B cell (primary cell): ENCODE data around the gene PTCD1. TPM values are rescaled to one million over a fixed set of nuclear protein-coding genes. Genes with fewer than 3 reads are reported as not detected.

ENCODE experiments used
- ATAC-seq: fragments of 200-7000 bp; cut with Tn5 transposase; one replicate; pipeline ENCODE4 v1.10.0; 2021; ENCODE audit warnings: low read depth, mild to moderate bottlenecking, moderate number of reproducible peaks, moderate library complexity
- CTCF ChIA-PET: fragments of 350-600 bp; sonication (Branson Sonifier 250); formaldehyde crosslinking; loops from one replicate; lab custom pipeline; 2021; ENCODE audit warnings: antibody characterized with exemption, inconsistent platforms; lab: Charles Lee
- POLR2A ChIA-PET: fragments of 350-600 bp; sonication (Branson Sonifier 250); formaldehyde crosslinking; loops from one replicate; lab custom pipeline; 2021; ENCODE audit warnings: antibody characterized with exemption; lab: Charles Lee
- DNase-seq: peaks from one replicate; pipeline ENCODE4 v3.0.0; 2013
- H2AFZ ChIP-seq: 2 replicates; pipeline ENCODE4 v1.6.1; 2012; ENCODE audit warnings: mild to moderate bottlenecking, low read depth, low read length; ENCODE audit not compliant: insufficient read depth, poor library complexity, severe bottlenecking
- H3K27ac ChIP-seq, 2 donors: 1 replicate in 1 of 2; 2 replicates in 1 of 2; pipeline ENCODE4 v1.5.1; 2012 to 2013; ENCODE audit warnings: low read length in 2 of 2, mild to moderate bottlenecking in 2 of 2, moderate library complexity in 1 of 2
- H3K27me3 ChIP-seq, 4 experiments: fragments of 200-600 bp in 1 of 4; sonication (generic) in 1 of 4; replicated peaks in 1 of 4; 1 replicate in 2 of 4; 2 replicates in 2 of 4; pipeline versions ENCODE4 v1.6.1 to v1.7.0; 2013 to 2016; ENCODE audit warnings: low read length in 3 of 4, mild to moderate bottlenecking in 2 of 4, mixed read lengths in 1 of 4, moderate library complexity in 1 of 4; ENCODE audit not compliant: insufficient read depth in 4 of 4, control insufficient read depth in 3 of 4; ENCODE audit errors: control extremely low read depth in 1 of 4
- H3K36me3 ChIP-seq, 2 experiments: replicated peaks in 1 of 2; 1 replicate in 1 of 2; 2 replicates in 1 of 2; pipeline versions ENCODE4 v1.6.1 to v1.7.1; 2013; ENCODE audit warnings: low read length in 1 of 2; ENCODE audit not compliant: insufficient read depth in 2 of 2, control insufficient read depth in 1 of 2; ENCODE audit errors: control extremely low read depth in 1 of 2, extremely low read depth in 1 of 2
- H3K4me1 ChIP-seq, 2 donors: fragments of 200-600 bp in 1 of 2; sonication (generic) in 1 of 2; 1 replicate in 1 of 2; 2 replicates in 1 of 2; pipeline versions ENCODE4 v1.5.1 to v1.6.1; 2013 to 2017; ENCODE audit warnings: low read length in 2 of 2; ENCODE audit not compliant: control insufficient read depth in 2 of 2, insufficient read depth in 2 of 2
- H3K4me2 ChIP-seq: replicated peaks from 2 replicates; pipeline ENCODE3; 2012; ENCODE audit warnings: mild to moderate bottlenecking, low read depth, low read length; ENCODE audit not compliant: poor library complexity, severe bottlenecking
- H3K4me3 ChIP-seq, 5 experiments: fragments of 200-600 bp in 1 of 5; sonication (generic) in 1 of 5; 1 replicate in 3 of 5; 2 replicates in 2 of 5; pipeline versions ENCODE4 v1.5.1 to v1.7.0; 2011 to 2016; ENCODE audit warnings: low read length in 4 of 5, mild to moderate bottlenecking in 4 of 5, low read depth in 2 of 5, control low read depth in 1 of 5, moderate library complexity in 1 of 5; ENCODE audit not compliant: insufficient read depth in 1 of 5; ENCODE audit errors: control extremely low read depth in 1 of 5, extremely low read depth in 1 of 5
- H3K79me2 ChIP-seq: fragments of 200-600 bp; sonication (generic); one replicate; pipeline ENCODE4 v1.6.0; 2016; ENCODE audit warnings: low read length; ENCODE audit not compliant: control insufficient read depth, insufficient read depth
- H3K9ac ChIP-seq: fragments of 200-600 bp; sonication (generic); 2 replicates; pipeline ENCODE4 v1.6.1; 2017; ENCODE audit warnings: mild to moderate bottlenecking, low read length, moderate library complexity
- H3K9me3 ChIP-seq, 3 donors: one replicate each; pipeline versions ENCODE4 v1.6.1 to v1.7.1; 2013; ENCODE audit warnings: low read length in 2 of 3; ENCODE audit not compliant: control insufficient read depth in 2 of 3, insufficient read depth in 1 of 3; ENCODE audit errors: control extremely low read depth in 1 of 3
- H4K20me1 ChIP-seq: 2 replicates; pipeline ENCODE4 v1.6.0; 2012; ENCODE audit warnings: mild to moderate bottlenecking, low read length; ENCODE audit not compliant: insufficient read depth, control insufficient read depth, poor library complexity, severe bottlenecking
- H3K27ac Mint-ChIP-seq: one replicate; pipeline ENCODE4 v1.8.0; 2021; ENCODE audit warnings: mixed read lengths
- H3K27me3 Mint-ChIP-seq: one replicate; pipeline ENCODE4 v1.8.0; 2021; ENCODE audit warnings: mixed read lengths
- H3K4me1 Mint-ChIP-seq: one replicate; pipeline ENCODE4 v1.8.0; 2021; ENCODE audit warnings: mixed read lengths
- H3K4me3 Mint-ChIP-seq: one replicate; pipeline ENCODE4 v1.8.0; 2021; ENCODE audit warnings: mixed read lengths
- H3K9me3 Mint-ChIP-seq: one replicate; pipeline ENCODE4 v1.8.0; 2022; ENCODE audit warnings: mixed read lengths; ENCODE audit not compliant: insufficient read depth
- CTCF ChIP-seq: fragments of 200-600 bp; IDR thresholded peaks from one replicate; pipeline ENCODE4 v1.8.0; 2022; ENCODE audit warnings: antibody characterized with exemption, mild to moderate bottlenecking
- EZH2 ChIP-seq: IDR thresholded peaks from 2 replicates; pipeline ENCODE4 v1.6.1; 2012; ENCODE audit warnings: borderline replicate concordance, low read depth, mild to moderate bottlenecking, moderate library complexity, low read length; ENCODE audit not compliant: insufficient read depth, poor library complexity, severe bottlenecking
- WGBS: methylation state at CpG from one replicate; pipeline ENCODE4 v1.1.5; 2013; ENCODE audit warnings: missing lambda C conversion rate; ENCODE audit not compliant: insufficient coverage; 5-methylcytosine and 5-hydroxymethylcytosine counted together
- intact Hi-C: fragments of 100-400 bp; cut with micrococcal nuclease; formaldehyde crosslinking; loops from one replicate; pipeline ENCODE4 v1.10.0; 2022
- polyA plus RNA-seq: library from polyadenylated mRNA; depleted of rRNA; stranded (reverse); fragments of >200 nt; gene quantifications from 2 replicates; pipeline ENCODE4 v1.2.3, GENCODE V29; 2012
- total RNA-seq, 2 donors: library from RNA; stranded (reverse); fragments of 120-200 nt in 1 of 2; gene quantifications; 1 replicate in 1 of 2; 2 replicates in 1 of 2; pipeline versions ENCODE4 v1.2.3 to v1.2.4, GENCODE V29; 2013 to 2022

Gene PTCD1
- total and polyA plus RNA-seq, 2 donors (not counting 1 experiment from before 2014, with no cell fraction given), result 9.7 to 14.8 TPM

- ChIA-PET CTCF (interaction anchor here (0.6 to 3.2 kb wide), 9 partner anchors 16 to 172 kb away, joined by 3 to 24 read pairs (median 3); partner anchors contain the start of gene ZKSCAN5), POLR2A (interaction anchor here (0.9 to 3.1 kb wide), 12 partner anchors 9 to 208 kb away, joined by 3 to 33 read pairs (median 6); partner anchors contain the start of genes ARPC1A, ARPC1B, ATP5MF and CPSF4)
- H3K79me2 ChIP-seq, result peaks cover 90% of the 10 kb centered on the region
- under 1% methylated on average over 72 of the region's 72 CpGs for WGBS
- peak within 1 kb of the TSS; percentile 98 for H3K4me2 ChIP-seq
- H3K9ac ChIP-seq, result peak within 1 kb of the TSS; percentile 94
- no peak for TF ChIP-seq EZH2
- no peak for TF ChIP-seq CTCF
- H3K4me1 ChIP-seq, result peaks cover 25 to 35% of the 10 kb centered on the region in 2 donors
- ATAC-seq, result peak; percentile 90
- H3K36me3 ChIP-seq, result peaks cover 7 to 43% of the 10 kb centered on the region in 2 experiments
- peaks cover 50% of the 10 kb centered on the region for H3K4me1 Mint-ChIP-seq
- no peaks in the 10 kb centered on the region for H3K27me3 Mint-ChIP-seq
- H3K9me3 ChIP-seq, result no peaks in the 10 kb centered on the region
- H3K27me3 ChIP-seq, result no peaks in the 10 kb centered on the region
- intact Hi-C loops, result loop anchor here (1.0 to 2.0 kb wide), 10 partner anchors 15 to 144 kb away; partner anchors contain the start of genes ARPC1A, ARPC1B, ATP5MF and CPSF4
- peak within 1 kb of the TSS; percentile 84 for H2AFZ ChIP-seq
- peak; percentile 100 for DNase-seq
- peak within 1 kb of the TSS; percentile 91 for H3K4me3 Mint-ChIP-seq
- H3K27ac ChIP-seq, result peak within 1 kb of the TSS; percentile 89 to 96
- H4K20me1 ChIP-seq, result peaks cover 76% of the 10 kb centered on the region
- peak within 1 kb of the TSS; percentile 100 for H3K27ac Mint-ChIP-seq
- peak within 1 kb of the TSS; percentile 93 to 99 (median 95) for H3K4me3 ChIP-seq
- no peaks in the 10 kb centered on the region for H3K9me3 Mint-ChIP-seq
Measured at GRCh38 chr7:99408379-99409191, 30.0 kb downstream of the PTCD1 start, which contains the start of the genes BUD31 and PDAP1. Gene BUD31 (plus strand): TSS chr7:99408969. CDS start chr7:99411093, 2,124 bp downstream. Gene PDAP1 (minus strand): TSS chr7:99408597. CDS start chr7:99408548, 49 bp downstream.
